LNCAP (cell line): ENCODE results near the gene ZNF740.
A peak's percentile ranks its signal among the peaks of the same experiment; 100 is the strongest.

Experiments used
- CTCF ChIP-seq: fragments of 450-650 bp; IDR thresholded peaks from 2 replicates; pipeline ENCODE4 v1.5.1; 2017; ENCODE audit warnings: mild to moderate bottlenecking

Gene ZNF740

GRCh38 chr12:53151039-53151438 is 29.5 kb upstream of the ZNF740 start:
- TF ChIP-seq CTCF, result no peak

- TF ChIP-seq CTCF, result no peak
These were observed 28.1 kb upstream of the ZNF740 start for GRCh38 chr12:53152390-53152789.

- peak; percentile 99 for TF ChIP-seq CTCF
These were observed 21.2 kb upstream of the ZNF740 start for GRCh38 chr12:53159195-53159839.

GRCh38 chr12:53160000-53160399 is 20.5 kb upstream of the ZNF740 start:
- no peak for TF ChIP-seq CTCF

- TF ChIP-seq CTCF, result no peak
These were observed 19.8 kb upstream of the ZNF740 start for GRCh38 chr12:53160673-53161072.

GRCh38 chr12:53161119-53161911 is 19.2 kb upstream of the ZNF740 start:
- no peak for TF ChIP-seq CTCF

- TF ChIP-seq CTCF, result no peak
These were observed 13.7 kb upstream of the ZNF740 start for GRCh38 chr12:53166837-53167236.
